SK-N-SH (cell line): ENCODE measurements around the gene NTRK2. TPM values are rescaled to one million over a fixed set of nuclear protein-coding genes. Genes with fewer than 3 reads are reported as not detected.

Experiments
- CTCF ChIA-PET: fragments of 300-600, 350-600 bp; formaldehyde crosslinking; extraction: SDS; loops from one replicate; lab custom pipeline; 2021; lab: Yijun Ruan, JAX
- POLR2A ChIA-PET: fragments of 350-600 bp; sonication (Branson Sonifier 250); formaldehyde crosslinking; extraction: SDS; loops from one replicate; lab custom pipeline; 2020; ENCODE audit warnings: antibody characterized with exemption, inconsistent platforms; lab: Yijun Ruan, JAX
- DNase-seq: peaks from one replicate; pipeline ENCODE4 v3.0.0; 2012
- H2AFZ ChIP-seq: fragments of 200-600 bp; sonication (generic); 2 replicates; pipeline ENCODE4 v1.8.1; 2016; ENCODE audit warnings: antibody characterized with exemption, mild to moderate bottlenecking, low read depth
- H3F3A ChIP-seq: fragments of 200-600 bp; sonication (generic); replicated peaks from 2 replicates; pipeline ENCODE3; 2016; ENCODE audit warnings: antibody characterized with exemption, mild to moderate bottlenecking; ENCODE audit not compliant: insufficient read depth
- H3K27ac ChIP-seq, 2 experiments: fragments of 200-500 bp in 1 of 2; fragments of 200-600 bp in 1 of 2; sonication (Bioruptor generic) in 1 of 2; sonication (generic), shearing (Covaris generic) in 1 of 2; 2 replicates each; pipeline versions ENCODE4 v1.5.1 to v1.6.1; 2014 to 2016; ENCODE audit warnings: low read depth in 2 of 2, inconsistent platforms in 1 of 2, low read length in 1 of 2, mild to moderate bottlenecking in 1 of 2, mixed read lengths in 1 of 2
- H3K27me3 ChIP-seq: fragments of 200-600 bp; sonication (generic), shearing (Covaris generic); 2 replicates; pipeline ENCODE4 v1.6.1; 2016; ENCODE audit warnings: mixed run types; ENCODE audit not compliant: insufficient read depth
- H3K36me3 ChIP-seq, 2 experiments: fragments of 200-500 bp in 1 of 2; fragments of 200-600 bp in 1 of 2; sonication (Bioruptor generic) in 1 of 2; sonication (generic) in 1 of 2; replicated peaks in 1 of 2; 2 replicates each; pipeline versions ENCODE3 to v1.5.1; 2014 to 2016; ENCODE audit warnings: low read length in 1 of 2, mild to moderate bottlenecking in 1 of 2; ENCODE audit not compliant: insufficient read depth in 2 of 2, control insufficient read depth in 1 of 2
- H3K4me1 ChIP-seq, 2 experiments: fragments of 200-500 bp in 1 of 2; fragments of 200-600 bp in 1 of 2; sonication (Bioruptor generic) in 1 of 2; sonication (generic), shearing (Covaris generic) in 1 of 2; 2 replicates each; pipeline versions ENCODE4 v1.5.1 to v1.6.1; 2014 to 2016; ENCODE audit warnings: low read depth in 1 of 2, low read length in 1 of 2, mixed run types in 1 of 2; ENCODE audit not compliant: insufficient read depth in 2 of 2, control insufficient read depth in 1 of 2
- H3K4me2 ChIP-seq: fragments of 200-600 bp; sonication (generic), shearing (Covaris generic); 2 replicates; pipeline ENCODE4 v1.6.1; 2017; ENCODE audit warnings: mixed run types
- H3K4me3 ChIP-seq, 2 experiments: fragments of 200-500 bp in 1 of 2; fragments of 200-600 bp in 1 of 2; sonication (Bioruptor generic) in 1 of 2; sonication (generic), shearing (Covaris generic) in 1 of 2; 2 replicates each; pipeline versions ENCODE4 v1.5.1 to v1.8.1; 2014 to 2016; ENCODE audit warnings: low read depth in 2 of 2, inconsistent platforms in 1 of 2, low read length in 1 of 2, mild to moderate bottlenecking in 1 of 2, mixed read lengths in 1 of 2, moderate library complexity in 1 of 2
- H3K79me2 ChIP-seq: fragments of 200-600 bp; sonication (generic); 2 replicates; pipeline ENCODE4 v1.8.1; 2017; ENCODE audit warnings: mild to moderate bottlenecking; ENCODE audit not compliant: insufficient read depth
- H3K9ac ChIP-seq: fragments of 200-600 bp; sonication (generic); 2 replicates; pipeline ENCODE4 v1.6.1; 2017; ENCODE audit warnings: mixed run types
- H3K9me2 ChIP-seq: fragments of 200-600 bp; sonication (generic); 2 replicates; pipeline ENCODE4 v1.6.1; 2017; ENCODE audit warnings: mixed run types
- H3K9me3 ChIP-seq: fragments of 200-600 bp; sonication (generic); 2 replicates; pipeline ENCODE4 v1.6.1; 2017; ENCODE audit warnings: mixed run types, mild to moderate bottlenecking, moderate library complexity
- H4K20me1 ChIP-seq: fragments of 200-600 bp; sonication (generic); 2 replicates; pipeline ENCODE4 v1.6.1; 2017; ENCODE audit warnings: mild to moderate bottlenecking, mixed run types; ENCODE audit not compliant: insufficient read depth
- CHD2 ChIP-seq: fragments of 150-350 bp; IDR thresholded peaks from 2 replicates; pipeline ENCODE4 v1.6.1; 2018; ENCODE audit warnings: low read length; ENCODE audit not compliant: partially characterized antibody
- EP300 ChIP-seq, 2 experiments: IDR thresholded peaks; 2 replicates each; pipeline versions ENCODE4 v1.4.0 to v1.6.1; 2012; ENCODE audit warnings: borderline replicate concordance in 1 of 2, low read depth in 1 of 2, low read length in 1 of 2
- FOSL2 ChIP-seq: IDR thresholded peaks from 2 replicates; pipeline ENCODE4 v1.4.0; 2012; ENCODE audit warnings: low read depth, mild to moderate bottlenecking, moderate library complexity, borderline replicate concordance
- GABPA ChIP-seq: IDR thresholded peaks from 2 replicates; pipeline ENCODE4 v1.4.0; 2012; ENCODE audit warnings: low read depth, mild to moderate bottlenecking
- GATA2 ChIP-seq: sonication (generic); formaldehyde crosslinking; IDR thresholded peaks from 2 replicates; pipeline ENCODE4 v1.5.0; 2020; ENCODE audit warnings: mild to moderate bottlenecking, missing genetic modification reagents
- MEF2A ChIP-seq: IDR thresholded peaks from 2 replicates; pipeline ENCODE4 v1.4.0; 2012; ENCODE audit warnings: low read depth, borderline replicate concordance
- POLR2AphosphoS5 ChIP-seq: IDR thresholded peaks from 2 replicates; pipeline ENCODE4 v1.6.1; 2012; ENCODE audit warnings: low read depth, low read length
- RCOR1 ChIP-seq: fragments of 150-350 bp; IDR thresholded peaks from 2 replicates; pipeline ENCODE4 v1.6.1; 2017; ENCODE audit warnings: antibody characterized with exemption, low read length
- RFX5 ChIP-seq: IDR thresholded peaks from 2 replicates; pipeline ENCODE4 v1.6.1; 2012; ENCODE audit warnings: mild to moderate bottlenecking, improper control_type of control experiment, low read length
- SIN3A ChIP-seq: IDR thresholded peaks from 2 replicates; pipeline ENCODE4 v1.6.1; 2012; ENCODE audit warnings: low read depth, mild to moderate bottlenecking, low read length, moderate library complexity, borderline replicate concordance
- SMC3 ChIP-seq: IDR thresholded peaks from 2 replicates; pipeline ENCODE4 v1.6.1; 2012; ENCODE audit warnings: low read depth, low read length, improper control_type of control experiment
- TAF1 ChIP-seq: IDR thresholded peaks from 2 replicates; pipeline ENCODE4 v1.6.1; 2012; ENCODE audit warnings: low read depth, mild to moderate bottlenecking, low read length, moderate library complexity, borderline replicate concordance
- TCF12 ChIP-seq: IDR thresholded peaks from 2 replicates; pipeline ENCODE4 v1.4.0; 2012
- YY1 ChIP-seq: IDR thresholded peaks from 2 replicates; pipeline ENCODE4 v1.4.0; 2012; ENCODE audit warnings: low read depth, mild to moderate bottlenecking
- whole genome bisulfite sequencing: methylation state at CpG from one replicate; pipeline ENCODE4 v1.1.6; 2017; ENCODE audit warnings: low lambda C conversion rate; 5-methylcytosine and 5-hydroxymethylcytosine counted together
- polyA plus RNA-seq, 3 experiments: library from polyadenylated mRNA; depleted of rRNA; stranded (reverse); fragments of >200 nt; gene quantifications; 2 replicates each; pipeline ENCODE4 v1.2.3, GENCODE V29; 2012
- TF ChIP-seq, protein P1 (sequence below): IDR thresholded peaks from 2 replicates; pipeline ENCODE4 v1.6.1; 2012; ENCODE audit warnings: mild to moderate bottlenecking, low read depth, low read length, moderate library complexity
- TF ChIP-seq, protein P2 (sequence below): fragments of 150-350 bp; IDR thresholded peaks from 2 replicates; pipeline ENCODE4 v1.6.1; 2017; ENCODE audit warnings: antibody characterized with exemption, low read length, low read depth, borderline replicate concordance
- TF ChIP-seq, protein P3 (sequence below): IDR thresholded peaks from 2 replicates; pipeline ENCODE4 v1.4.0; 2012; ENCODE audit warnings: low read depth
- TF ChIP-seq, protein P4 (sequence below): IDR thresholded peaks from 2 replicates; pipeline ENCODE4; 2012

NTRK2 gene
- polyA plus RNA-seq, 1 of the 3 experiments (the other 2 are of a cell fraction): 0.05 TPM

DNA sequence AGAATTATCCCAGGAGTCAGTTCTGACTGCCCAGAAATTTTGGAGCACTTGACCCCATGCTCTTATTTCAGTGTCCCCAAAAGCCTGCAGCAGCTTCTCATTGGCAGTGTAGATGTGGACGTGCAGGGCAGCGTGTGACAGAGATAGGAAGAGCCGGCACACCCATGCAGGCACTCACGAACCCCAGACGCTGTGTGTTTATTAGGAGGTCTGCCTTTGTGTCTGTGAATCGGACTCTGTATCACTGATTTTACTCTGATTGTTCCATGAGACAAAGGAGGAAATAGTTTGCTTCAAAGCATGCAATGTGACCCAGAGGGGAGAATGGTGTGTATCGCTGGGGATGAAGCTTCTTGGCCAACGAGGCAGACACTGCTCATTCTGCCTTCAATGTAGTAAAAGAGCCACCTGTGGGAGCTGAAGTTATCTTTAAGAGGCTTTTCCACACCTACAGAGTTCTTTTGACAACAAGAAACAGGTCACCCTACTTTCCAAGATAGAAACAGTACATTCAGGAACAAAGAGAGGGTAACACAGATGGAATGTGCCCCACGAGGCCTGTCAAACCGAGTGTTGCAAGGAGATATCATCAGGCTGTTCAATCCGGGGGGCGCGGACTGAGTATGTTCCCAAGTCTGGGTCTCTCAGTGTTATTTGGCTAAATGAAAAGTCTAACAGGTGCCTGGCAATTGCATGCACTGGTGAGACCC, 224.0 kb downstream of the NTRK2 start:
- Histone ChIP-seq H3K9me2 (no peaks in the 10 kb centered on the region), H3K27ac (no peak overlapping the region), H4K20me1 (no peaks in the 10 kb centered on the region), H3K9ac (no peak overlapping the region), H3K4me1 (no peaks in the 10 kb centered on the region; a peak in 1 of 4 replicates), H3K9me3 (no peaks in the 10 kb centered on the region), H3K27me3 (no peaks in the 10 kb centered on the region; the same call in 1 of the 2 replicates), H3F3A (no peaks in the 10 kb centered on the region), H2AFZ (no peak overlapping the region), H3K4me3 (no peak overlapping the region), H3K79me2 (no peaks in the 10 kb centered on the region), H3K36me3 (no peaks in the 10 kb centered on the region), H3K4me2 (no peak overlapping the region)
- TF ChIP-seq SMC3: no peak
- TF ChIP-seq POLR2AphosphoS5: no peak
- no peak for TF ChIP-seq RFX5
- no peak for TF ChIP-seq FOSL2
- TF ChIP-seq, protein P1, sequence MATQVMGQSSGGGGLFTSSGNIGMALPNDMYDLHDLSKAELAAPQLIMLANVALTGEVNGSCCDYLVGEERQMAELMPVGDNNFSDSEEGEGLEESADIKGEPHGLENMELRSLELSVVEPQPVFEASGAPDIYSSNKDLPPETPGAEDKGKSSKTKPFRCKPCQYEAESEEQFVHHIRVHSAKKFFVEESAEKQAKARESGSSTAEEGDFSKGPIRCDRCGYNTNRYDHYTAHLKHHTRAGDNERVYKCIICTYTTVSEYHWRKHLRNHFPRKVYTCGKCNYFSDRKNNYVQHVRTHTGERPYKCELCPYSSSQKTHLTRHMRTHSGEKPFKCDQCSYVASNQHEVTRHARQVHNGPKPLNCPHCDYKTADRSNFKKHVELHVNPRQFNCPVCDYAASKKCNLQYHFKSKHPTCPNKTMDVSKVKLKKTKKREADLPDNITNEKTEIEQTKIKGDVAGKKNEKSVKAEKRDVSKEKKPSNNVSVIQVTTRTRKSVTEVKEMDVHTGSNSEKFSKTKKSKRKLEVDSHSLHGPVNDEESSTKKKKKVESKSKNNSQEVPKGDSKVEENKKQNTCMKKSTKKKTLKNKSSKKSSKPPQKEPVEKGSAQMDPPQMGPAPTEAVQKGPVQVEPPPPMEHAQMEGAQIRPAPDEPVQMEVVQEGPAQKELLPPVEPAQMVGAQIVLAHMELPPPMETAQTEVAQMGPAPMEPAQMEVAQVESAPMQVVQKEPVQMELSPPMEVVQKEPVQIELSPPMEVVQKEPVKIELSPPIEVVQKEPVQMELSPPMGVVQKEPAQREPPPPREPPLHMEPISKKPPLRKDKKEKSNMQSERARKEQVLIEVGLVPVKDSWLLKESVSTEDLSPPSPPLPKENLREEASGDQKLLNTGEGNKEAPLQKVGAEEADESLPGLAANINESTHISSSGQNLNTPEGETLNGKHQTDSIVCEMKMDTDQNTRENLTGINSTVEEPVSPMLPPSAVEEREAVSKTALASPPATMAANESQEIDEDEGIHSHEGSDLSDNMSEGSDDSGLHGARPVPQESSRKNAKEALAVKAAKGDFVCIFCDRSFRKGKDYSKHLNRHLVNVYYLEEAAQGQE: no peak
- no peak for TF ChIP-seq YY1
- TF ChIP-seq, protein P2, sequence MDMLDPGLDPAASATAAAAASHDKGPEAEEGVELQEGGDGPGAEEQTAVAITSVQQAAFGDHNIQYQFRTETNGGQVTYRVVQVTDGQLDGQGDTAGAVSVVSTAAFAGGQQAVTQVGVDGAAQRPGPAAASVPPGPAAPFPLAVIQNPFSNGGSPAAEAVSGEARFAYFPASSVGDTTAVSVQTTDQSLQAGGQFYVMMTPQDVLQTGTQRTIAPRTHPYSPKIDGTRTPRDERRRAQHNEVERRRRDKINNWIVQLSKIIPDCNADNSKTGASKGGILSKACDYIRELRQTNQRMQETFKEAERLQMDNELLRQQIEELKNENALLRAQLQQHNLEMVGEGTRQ: no peak
- no peak for TF ChIP-seq GATA2 (CRISPR knock-in tag)
- TF ChIP-seq SIN3A: no peak
- TF ChIP-seq EP300 (IDR thresholded peaks at IDR 0.05; ENCODE audit: borderline replicate concordance in 1 of 2, low read depth in 1 of 2, low read length in 1 of 2): no peak
- no peak for TF ChIP-seq MEF2A
- TF ChIP-seq, protein P3, sequence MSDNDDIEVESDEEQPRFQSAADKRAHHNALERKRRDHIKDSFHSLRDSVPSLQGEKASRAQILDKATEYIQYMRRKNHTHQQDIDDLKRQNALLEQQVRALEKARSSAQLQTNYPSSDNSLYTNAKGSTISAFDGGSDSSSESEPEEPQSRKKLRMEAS: no peak
- no peak for TF ChIP-seq TAF1
- TF ChIP-seq GABPA: no peak
- TF ChIP-seq, protein P4, sequence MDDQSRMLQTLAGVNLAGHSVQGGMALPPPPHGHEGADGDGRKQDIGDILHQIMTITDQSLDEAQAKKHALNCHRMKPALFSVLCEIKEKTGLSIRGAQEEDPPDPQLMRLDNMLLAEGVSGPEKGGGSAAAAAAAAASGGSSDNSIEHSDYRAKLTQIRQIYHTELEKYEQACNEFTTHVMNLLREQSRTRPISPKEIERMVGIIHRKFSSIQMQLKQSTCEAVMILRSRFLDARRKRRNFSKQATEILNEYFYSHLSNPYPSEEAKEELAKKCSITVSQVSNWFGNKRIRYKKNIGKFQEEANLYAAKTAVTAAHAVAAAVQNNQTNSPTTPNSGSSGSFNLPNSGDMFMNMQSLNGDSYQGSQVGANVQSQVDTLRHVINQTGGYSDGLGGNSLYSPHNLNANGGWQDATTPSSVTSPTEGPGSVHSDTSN: no peak
- no peak for TF ChIP-seq CHD2
- TF ChIP-seq RCOR1: no peak
- TF ChIP-seq TCF12: no peak
- WGBS: 42% methylated on average over 13 of the region's 13 CpGs
- POLR2A ChIA-PET: no interaction called here
- no peak for DNase-seq
- CTCF ChIA-PET: interaction anchor here (1.2 kb wide), 1 partner anchor 226 kb away, joined by 3 read pairs; no protein-coding TSS in a partner anchor
